OCI-LY3 (cell line): ENCODE results near the gene PANK4.
"Not testable (repeated sequence)": the region's sequence is repeated elsewhere in the genome, so short reads cannot be mapped to it uniquely, and the experiment has no call there.

Experiments used
- H2AFZ ChIP-seq: fragments of 200-600, 300-600 bp; shearing (Covaris generic); 2 replicates; pipeline ENCODE4 v1.6.0; 2014; ENCODE audit warnings: antibody characterized with exemption, low read depth, low read length
- H3K27ac ChIP-seq: fragments of 200-600, 300-600 bp; sonication (generic); 2 replicates; pipeline ENCODE4 v1.5.1; 2014; ENCODE audit warnings: mild to moderate bottlenecking, low read length, moderate library complexity, mixed read lengths
- H3K27me3 ChIP-seq: fragments of 200-600, 300-600 bp; sonication (generic); 2 replicates; pipeline ENCODE4 v1.6.1; 2014; ENCODE audit warnings: low read depth, low read length, mixed read lengths
- H3K36me3 ChIP-seq: fragments of 200-600, 300-600 bp; sonication (generic); replicated peaks from 2 replicates; pipeline ENCODE3; 2014; ENCODE audit warnings: low read depth, low read length, mixed read lengths
- H3K4me1 ChIP-seq: fragments of 300-600, 200-600 bp; sonication (generic); 2 replicates; pipeline ENCODE4 v1.6.1; 2014; ENCODE audit warnings: low read length, mixed read lengths
- H3K4me2 ChIP-seq: fragments of 200-600, 300-600 bp; sonication (generic); 2 replicates; pipeline ENCODE4 v1.6.1; 2014; ENCODE audit warnings: low read length, mixed read lengths
- H3K4me3 ChIP-seq: fragments of 300-600, 200-600 bp; sonication (generic); 2 replicates; pipeline ENCODE4 v1.5.1; 2014; ENCODE audit warnings: antibody characterized with exemption, mild to moderate bottlenecking, low read length, moderate library complexity
- H3K79me2 ChIP-seq: fragments of 300-600, 200-600 bp; shearing (Covaris generic); 2 replicates; pipeline ENCODE4 v1.6.1; 2014; ENCODE audit warnings: mild to moderate bottlenecking, low read length, mixed read lengths
- H3K9ac ChIP-seq: fragments of 300-600, 200-600 bp; shearing (Covaris generic); 2 replicates; pipeline ENCODE4 v1.6.0; 2014; ENCODE audit warnings: mild to moderate bottlenecking, low read length, moderate library complexity
- H3K9me3 ChIP-seq: fragments of 200-600, 300-600 bp; shearing (Covaris generic); 2 replicates; pipeline ENCODE4 v1.6.1; 2014; ENCODE audit warnings: low read length, mixed read lengths; ENCODE audit not compliant: insufficient read depth
- H4K20me1 ChIP-seq: fragments of 200-600, 300-600 bp; sonication (generic); 2 replicates; pipeline ENCODE4 v1.6.1; 2016; ENCODE audit warnings: low read length, mixed read lengths; ENCODE audit not compliant: insufficient read depth
- EZH2phosphoT487 ChIP-seq: fragments of 200-600 bp; shearing (Covaris generic); IDR thresholded peaks from 2 replicates; pipeline ENCODE4 v1.6.1; 2018; ENCODE audit warnings: antibody characterized with exemption, mixed run types, low read depth
- TF ChIP-seq, protein P1 (sequence below): fragments of 200-600, 300-600 bp; sonication (generic); IDR thresholded peaks from 2 replicates; pipeline ENCODE4 v1.5.1; 2014; ENCODE audit warnings: antibody characterized with exemption, low read length, low read depth

PANK4 gene

DNA sequence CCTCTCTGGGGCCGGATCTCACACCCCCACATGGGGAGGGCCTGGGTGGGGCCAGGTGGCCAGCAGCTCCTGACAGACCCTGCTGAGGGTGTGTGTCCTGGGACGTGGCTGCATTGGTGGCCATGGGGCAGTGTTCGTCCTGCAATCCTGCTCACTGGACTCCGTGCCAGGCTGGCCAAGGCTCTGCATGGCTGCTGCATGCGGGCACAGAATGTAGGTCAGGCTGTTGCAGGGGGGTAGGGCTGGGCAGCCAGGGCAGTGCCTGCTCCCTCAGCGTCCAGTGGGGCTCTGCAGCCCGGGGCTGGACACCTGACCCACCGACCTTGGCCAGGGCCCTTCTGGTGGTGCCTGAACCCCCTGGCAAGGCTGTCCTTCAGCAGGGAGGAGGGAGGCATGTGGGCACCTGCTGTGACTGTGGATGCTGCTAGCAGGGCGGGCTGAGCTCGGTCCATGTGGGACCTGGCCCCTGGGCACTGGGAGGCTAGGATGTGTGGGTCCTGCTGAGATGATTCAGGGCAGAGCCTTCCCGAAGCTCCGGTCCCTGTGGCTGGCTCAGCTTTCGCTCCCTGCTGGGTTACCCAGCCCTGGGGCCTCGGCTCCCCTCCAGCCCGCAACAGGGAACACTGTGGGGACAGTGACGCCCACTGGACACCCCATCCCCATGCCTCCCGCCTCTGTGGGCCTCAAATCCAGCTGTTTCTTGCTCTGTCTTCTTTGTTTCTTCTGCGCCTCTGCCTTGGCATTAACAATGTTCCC, 65.2 kb downstream of the PANK4 start:
- TF ChIP-seq EZH2phosphoT487, result no peak
- TF ChIP-seq, protein P1, sequence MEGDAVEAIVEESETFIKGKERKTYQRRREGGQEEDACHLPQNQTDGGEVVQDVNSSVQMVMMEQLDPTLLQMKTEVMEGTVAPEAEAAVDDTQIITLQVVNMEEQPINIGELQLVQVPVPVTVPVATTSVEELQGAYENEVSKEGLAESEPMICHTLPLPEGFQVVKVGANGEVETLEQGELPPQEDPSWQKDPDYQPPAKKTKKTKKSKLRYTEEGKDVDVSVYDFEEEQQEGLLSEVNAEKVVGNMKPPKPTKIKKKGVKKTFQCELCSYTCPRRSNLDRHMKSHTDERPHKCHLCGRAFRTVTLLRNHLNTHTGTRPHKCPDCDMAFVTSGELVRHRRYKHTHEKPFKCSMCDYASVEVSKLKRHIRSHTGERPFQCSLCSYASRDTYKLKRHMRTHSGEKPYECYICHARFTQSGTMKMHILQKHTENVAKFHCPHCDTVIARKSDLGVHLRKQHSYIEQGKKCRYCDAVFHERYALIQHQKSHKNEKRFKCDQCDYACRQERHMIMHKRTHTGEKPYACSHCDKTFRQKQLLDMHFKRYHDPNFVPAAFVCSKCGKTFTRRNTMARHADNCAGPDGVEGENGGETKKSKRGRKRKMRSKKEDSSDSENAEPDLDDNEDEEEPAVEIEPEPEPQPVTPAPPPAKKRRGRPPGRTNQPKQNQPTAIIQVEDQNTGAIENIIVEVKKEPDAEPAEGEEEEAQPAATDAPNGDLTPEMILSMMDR, result no peak
- no peak overlapping the region for H3K27ac ChIP-seq

DNA sequence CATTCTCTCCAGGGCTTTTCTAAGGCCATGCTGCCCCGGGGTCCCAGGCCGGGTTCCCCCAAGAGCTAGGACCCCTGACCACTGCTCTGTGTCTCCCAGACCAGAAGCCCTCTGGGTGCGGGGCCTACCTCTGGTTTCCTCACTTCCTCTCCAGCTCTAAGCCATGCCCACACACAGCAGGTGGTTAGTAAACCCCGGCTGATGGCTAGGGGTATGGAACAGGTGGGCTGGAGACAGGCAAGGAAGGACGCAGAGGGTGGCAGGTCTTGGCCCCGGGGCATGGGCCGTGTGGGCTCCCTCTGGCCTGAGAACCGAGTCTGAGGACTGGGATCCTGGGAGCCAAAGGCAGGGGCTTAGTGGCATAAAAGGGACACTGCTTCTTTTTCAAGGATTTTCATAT, 66.2 kb downstream of the PANK4 start:
- Histone ChIP-seq H4K20me1 (no peaks in the 10 kb centered on the region), H3K79me2 (no peaks in the 10 kb centered on the region), H3K4me2 (no peak overlapping the region), H3K36me3 (no peaks in the 10 kb centered on the region), H2AFZ (no peak overlapping the region), H3K9ac (no peak overlapping the region), H3K4me3 (no peak overlapping the region), H3K9me3 (no peaks in the 10 kb centered on the region), H3K27me3 (no peaks in the 10 kb centered on the region), H3K4me1 (no peaks in the 10 kb centered on the region), H3K27ac (no peak overlapping the region)
- TF ChIP-seq, protein P1, result no peak
- TF ChIP-seq EZH2phosphoT487, result no peak

More for the DNA sequence above, 65.2 kb downstream of the PANK4 start:
- Histone ChIP-seq H3K27me3 (no peaks in the 10 kb centered on the region), H2AFZ (no peak overlapping the region), H3K79me2 (no peaks in the 10 kb centered on the region), H3K4me1 (no peaks in the 10 kb centered on the region), H3K4me3 (no peak overlapping the region), H3K4me2 (no peak overlapping the region), H3K9me3 (no peaks in the 10 kb centered on the region), H3K9ac (no peak overlapping the region), H4K20me1 (no peaks in the 10 kb centered on the region), H3K36me3 (no peaks in the 10 kb centered on the region)

DNA sequence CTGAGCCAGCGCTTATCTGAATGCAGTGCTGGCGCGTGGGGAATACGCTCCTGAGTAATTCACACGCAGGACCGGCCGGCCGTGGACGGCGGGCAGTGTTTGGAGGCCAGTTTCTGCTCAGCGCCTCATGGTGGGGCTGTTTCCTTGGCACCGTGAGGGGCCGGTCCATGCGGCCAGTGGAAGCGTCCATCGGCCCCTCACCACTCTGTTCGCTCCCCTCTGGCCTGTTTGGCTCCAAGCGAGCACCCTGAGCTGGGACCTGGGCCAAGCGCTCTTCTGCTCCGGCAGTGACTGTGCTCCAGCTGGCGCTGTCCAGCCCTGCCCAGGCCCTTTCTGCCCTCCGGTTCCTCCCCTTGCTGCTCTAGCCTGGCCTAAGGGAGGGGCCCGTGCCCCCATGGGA, 66.6 kb downstream of the PANK4 start:
- Histone ChIP-seq H3K9ac (no peak overlapping the region), H3K9me3 (no peaks in the 10 kb centered on the region), H3K4me2 (no peak overlapping the region), H2AFZ (no peak overlapping the region), H3K27ac (no peak overlapping the region), H3K4me3 (no peak overlapping the region), H3K36me3 (no peaks in the 10 kb centered on the region), H3K79me2 (no peaks in the 10 kb centered on the region), H3K27me3 (no peaks in the 10 kb centered on the region), H3K4me1 (no peaks in the 10 kb centered on the region), H4K20me1 (no peaks in the 10 kb centered on the region)
- TF ChIP-seq, protein P1, result no peak
- no peak for TF ChIP-seq EZH2phosphoT487

DNA sequence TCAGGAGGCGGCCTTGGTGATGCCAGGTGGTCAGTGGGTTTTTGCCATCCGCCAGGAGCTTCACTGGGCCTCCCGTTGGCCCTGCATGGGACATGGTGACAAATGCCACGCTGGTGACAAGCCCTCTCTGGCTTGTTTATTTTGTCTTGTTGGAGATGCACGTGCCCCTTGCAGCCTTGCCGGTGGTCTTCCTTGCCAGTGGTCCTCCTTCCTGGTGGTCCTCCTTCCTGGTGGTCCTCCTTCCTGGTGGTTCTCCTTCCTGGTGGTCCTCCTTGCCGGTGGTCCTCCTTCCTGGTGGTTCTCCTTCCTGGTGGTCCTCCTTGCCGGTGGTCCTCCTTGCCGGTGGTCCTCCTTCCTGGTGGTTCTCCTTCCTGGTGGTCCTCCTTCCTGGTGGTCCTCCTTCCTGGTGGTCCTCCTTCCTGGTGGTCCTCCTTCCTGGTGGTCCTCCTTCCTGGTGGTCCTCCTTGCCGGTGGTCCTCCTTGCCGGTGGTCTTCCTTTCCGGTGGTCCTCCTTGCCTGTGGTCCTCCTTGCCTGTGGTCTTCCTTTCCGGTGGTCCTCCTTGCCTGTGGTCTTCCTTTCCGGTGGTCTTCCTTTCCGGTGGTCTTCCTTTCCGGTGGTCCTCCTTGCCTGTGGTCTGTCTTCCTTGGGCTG, 67.2 kb downstream of the PANK4 start:
- not testable (repeated sequence) for H3K4me1 ChIP-seq, H3K4me2 ChIP-seq, H3K79me2 ChIP-seq, H3K9me3 ChIP-seq, H3K9ac ChIP-seq, H3K4me3 ChIP-seq, H4K20me1 ChIP-seq, H3K27me3 ChIP-seq, H2AFZ ChIP-seq, H3K36me3 ChIP-seq, H3K27ac ChIP-seq
